ENCODE results near the gene DLEU7.

Gene DLEU7

DNA sequence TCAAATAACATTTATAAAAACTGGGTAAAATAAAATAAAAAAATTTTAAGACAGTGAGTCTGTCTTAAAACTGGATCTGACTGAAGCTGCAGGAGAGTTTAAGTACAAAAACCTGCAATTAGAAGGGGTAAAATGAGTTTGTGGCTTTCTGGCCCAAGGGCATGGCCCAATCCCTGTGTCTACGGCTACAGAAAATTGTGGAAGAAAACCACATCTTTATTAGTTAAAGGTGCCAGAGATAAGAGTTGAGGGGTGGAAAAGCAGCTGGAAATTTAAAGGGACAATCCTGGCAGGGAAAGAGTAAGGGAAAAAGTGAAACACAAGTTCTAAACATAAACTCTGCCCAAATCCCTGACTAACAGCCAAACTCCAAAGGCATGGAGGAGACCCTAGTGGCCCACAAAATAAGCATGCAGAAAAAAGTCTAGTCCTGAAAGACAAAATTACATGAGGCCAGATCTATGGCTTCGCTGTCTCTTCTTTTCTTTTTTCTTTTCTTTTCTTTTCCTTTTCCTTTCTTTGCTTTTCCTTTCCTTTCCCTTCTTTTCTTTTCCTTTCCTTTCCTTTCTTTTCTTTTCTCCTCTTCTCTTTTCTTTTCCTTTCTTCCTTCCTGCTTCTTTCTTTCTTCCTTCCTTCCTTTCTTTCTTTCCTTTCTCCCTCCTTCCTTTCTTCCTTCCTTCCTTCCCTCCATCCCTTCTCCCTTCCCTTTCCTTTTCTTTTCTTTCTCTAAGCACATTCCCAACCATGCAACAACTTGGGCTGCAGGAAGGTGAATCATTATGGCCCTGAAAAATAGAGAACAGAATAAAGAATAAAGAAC is 23.5 kb upstream of the DLEU7 start:
- no peak for DNase-seq (ENCODE audit: low read depth)
- TF ChIP-seq, protein P1, sequence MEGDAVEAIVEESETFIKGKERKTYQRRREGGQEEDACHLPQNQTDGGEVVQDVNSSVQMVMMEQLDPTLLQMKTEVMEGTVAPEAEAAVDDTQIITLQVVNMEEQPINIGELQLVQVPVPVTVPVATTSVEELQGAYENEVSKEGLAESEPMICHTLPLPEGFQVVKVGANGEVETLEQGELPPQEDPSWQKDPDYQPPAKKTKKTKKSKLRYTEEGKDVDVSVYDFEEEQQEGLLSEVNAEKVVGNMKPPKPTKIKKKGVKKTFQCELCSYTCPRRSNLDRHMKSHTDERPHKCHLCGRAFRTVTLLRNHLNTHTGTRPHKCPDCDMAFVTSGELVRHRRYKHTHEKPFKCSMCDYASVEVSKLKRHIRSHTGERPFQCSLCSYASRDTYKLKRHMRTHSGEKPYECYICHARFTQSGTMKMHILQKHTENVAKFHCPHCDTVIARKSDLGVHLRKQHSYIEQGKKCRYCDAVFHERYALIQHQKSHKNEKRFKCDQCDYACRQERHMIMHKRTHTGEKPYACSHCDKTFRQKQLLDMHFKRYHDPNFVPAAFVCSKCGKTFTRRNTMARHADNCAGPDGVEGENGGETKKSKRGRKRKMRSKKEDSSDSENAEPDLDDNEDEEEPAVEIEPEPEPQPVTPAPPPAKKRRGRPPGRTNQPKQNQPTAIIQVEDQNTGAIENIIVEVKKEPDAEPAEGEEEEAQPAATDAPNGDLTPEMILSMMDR (IDR thresholded peaks at IDR 0.05; ENCODE audit: insufficient read depth, low read depth, low read length, missing control alignments) = no peak

DNA sequence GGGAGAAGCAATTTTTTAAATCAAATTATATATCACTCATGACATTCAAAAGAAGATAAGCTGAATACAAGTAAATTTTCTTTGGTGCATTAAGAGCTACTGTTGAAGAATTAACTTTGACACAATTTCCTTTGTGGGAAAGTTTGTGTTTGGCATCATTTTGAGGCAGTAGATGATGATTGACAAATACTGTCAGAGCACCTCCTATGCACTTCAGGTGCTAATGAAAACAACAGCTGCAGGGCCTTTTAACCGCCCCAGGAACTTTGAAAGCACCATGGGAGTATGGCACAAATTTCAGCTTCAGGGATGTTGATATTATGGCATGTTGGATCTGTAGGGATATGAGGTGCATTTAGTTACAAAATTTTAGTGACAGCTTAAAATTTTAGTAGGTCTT is 21.0 kb upstream of the DLEU7 start:
- TF ChIP-seq, protein P1 (IDR thresholded peaks at IDR 0.05; ENCODE audit: insufficient read depth, low read depth, low read length, missing control alignments) = no peak
- DNase-seq (ENCODE audit: low read depth) = no peak

More for the DNA sequence above, 23.5 kb upstream of the DLEU7 start:
- H3K4me3 ChIP-seq (ENCODE audit: low read depth, low read length) = no peak overlapping the region

DNA sequence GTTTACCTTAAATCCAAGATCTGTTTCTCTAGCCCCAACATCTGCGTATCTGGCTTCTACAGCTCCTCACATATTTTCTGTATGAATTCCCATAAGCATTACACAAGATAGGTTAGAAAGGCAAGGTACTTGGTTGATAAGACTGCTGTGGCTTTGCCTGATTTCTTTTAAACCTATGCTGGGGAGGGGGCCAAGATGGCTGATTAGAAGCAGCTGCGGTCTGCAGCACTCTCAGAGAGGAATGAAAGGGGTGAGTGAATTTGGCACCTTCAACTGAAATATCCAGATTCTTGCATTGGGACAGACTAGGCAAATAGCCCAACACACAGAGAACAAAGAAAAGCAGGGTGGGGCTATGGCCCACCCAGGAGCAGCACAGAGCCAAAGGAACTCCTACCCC is 12.2 kb upstream of the DLEU7 start:
- no peak for DNase-seq (ENCODE audit: low read depth)
- no peak overlapping the region for H3K4me3 ChIP-seq (ENCODE audit: low read depth, low read length)
- TF ChIP-seq, protein P1 (IDR thresholded peaks at IDR 0.05; ENCODE audit: insufficient read depth, low read depth, low read length, missing control alignments) = no peak

More for the DNA sequence above, 21.0 kb upstream of the DLEU7 start:
- H3K4me3 ChIP-seq (ENCODE audit: low read depth, low read length) = no peak overlapping the region

DNA sequence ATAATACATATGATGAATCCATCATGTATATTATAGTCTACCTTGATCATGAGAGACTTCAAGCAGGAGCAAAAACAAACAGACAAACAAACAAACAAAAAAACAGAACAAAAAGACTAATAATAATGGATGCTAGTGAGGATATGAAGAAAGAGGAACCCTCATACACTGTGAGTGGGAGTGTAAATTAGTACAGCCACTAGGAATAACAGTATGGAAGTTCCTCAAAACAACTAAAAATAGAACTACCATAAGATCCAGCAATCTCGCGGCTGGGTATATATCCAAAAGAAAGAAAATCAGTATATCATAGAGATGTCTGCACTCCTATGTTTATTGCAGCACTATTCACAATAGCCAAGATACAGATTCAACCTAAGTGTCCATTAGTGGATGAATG is 7.0 kb upstream of the DLEU7 start:
- TF ChIP-seq, protein P1 (IDR thresholded peaks at IDR 0.05; ENCODE audit: insufficient read depth, low read depth, low read length, missing control alignments) = no peak
- no peak for DNase-seq (ENCODE audit: low read depth)
- H3K4me3 ChIP-seq (ENCODE audit: low read depth, low read length) = no peak overlapping the region

DNA sequence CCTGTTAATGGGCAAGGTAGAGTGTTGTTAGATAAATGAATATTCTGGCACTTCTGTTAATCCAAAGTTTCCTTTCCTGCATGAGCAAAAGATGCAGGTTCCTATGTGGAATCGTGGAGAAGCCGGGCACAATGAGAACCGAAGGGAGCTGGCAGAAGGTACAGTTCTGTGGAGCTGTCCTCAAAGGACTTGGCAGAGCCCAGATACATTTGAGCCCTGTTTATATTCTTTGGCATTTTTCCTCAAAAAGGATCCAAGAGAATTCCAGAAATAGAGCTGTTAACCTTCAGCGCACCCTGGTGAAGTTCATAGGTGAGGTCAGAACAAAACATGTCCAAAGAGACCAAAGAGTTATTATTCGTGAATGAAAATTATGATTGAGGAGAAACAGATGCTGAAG is 4.0 kb upstream of the DLEU7 start:
- DNase-seq (ENCODE audit: low read depth) = no peak
- TF ChIP-seq, protein P1 (IDR thresholded peaks at IDR 0.05; ENCODE audit: insufficient read depth, low read depth, low read length, missing control alignments) = no peak

DNA sequence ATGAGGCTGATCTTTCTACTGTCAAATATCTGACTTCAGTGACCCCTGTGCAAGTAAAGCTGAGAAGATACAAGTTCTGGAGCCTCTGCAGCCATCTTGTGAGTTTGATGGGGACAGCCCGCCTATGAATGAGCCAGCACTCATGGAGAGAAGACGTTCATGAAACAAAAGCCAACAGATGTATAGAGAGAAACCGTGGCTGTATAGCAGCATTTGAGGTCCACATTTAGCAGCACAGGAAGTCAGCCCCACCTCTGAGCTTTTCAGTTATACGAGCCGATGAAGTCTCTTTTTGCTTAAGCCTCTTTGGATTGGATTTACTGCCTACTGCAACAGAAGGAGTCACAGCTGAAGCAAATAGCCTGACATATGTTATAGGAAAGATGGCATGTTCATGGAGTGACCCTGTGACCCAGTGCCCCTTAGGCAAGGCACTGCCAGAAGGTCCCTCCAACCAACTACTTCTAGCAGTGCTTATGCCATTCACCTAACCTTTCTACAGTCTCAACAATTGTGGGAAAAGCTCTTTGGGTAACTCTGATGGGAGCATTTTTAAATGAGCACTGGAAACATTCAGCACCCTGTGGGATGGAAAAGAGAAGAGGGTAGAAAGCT is 3.5 kb upstream of the DLEU7 start:
- H3K4me3 ChIP-seq (ENCODE audit: low read depth, low read length) = no peak overlapping the region
- peak; percentile 39 for DNase-seq (ENCODE audit: low read depth)
- TF ChIP-seq, protein P1 (IDR thresholded peaks at IDR 0.05; ENCODE audit: insufficient read depth, low read depth, low read length, missing control alignments) = no peak

More for the DNA sequence above, 4.0 kb upstream of the DLEU7 start:
- no peak overlapping the region for H3K4me3 ChIP-seq (ENCODE audit: low read depth, low read length)

Measured in GM12865 (cell line).